GM23338 (cell line): ENCODE results near the gene NEK11. TPM values are rescaled to one million over a fixed set of nuclear protein-coding genes. Genes with fewer than 3 reads are reported as not detected.

Experiments
- ATAC-seq: fragments of 200-7000 bp; cut with Tn5 transposase; 3 replicates; pipeline ENCODE4 v1.9.1; 2020
- DNase-seq: peaks from one replicate; pipeline ENCODE4 v3.0.0-alpha.2; 2015; ENCODE audit warnings: low spot score
- H2AFZ ChIP-seq: fragments of 200-600 bp; sonication (generic); 2 replicates; pipeline ENCODE4 v1.8.0; 2016; ENCODE audit warnings: antibody characterized with exemption, mild to moderate bottlenecking, moderate library complexity
- H3F3A ChIP-seq: fragments of 200-600 bp; sonication (generic); replicated peaks from 2 replicates; pipeline ENCODE4 v1.8.0; 2017; ENCODE audit warnings: antibody characterized with exemption, mixed run types, low read depth
- H3K27ac ChIP-seq: fragments of 200-600 bp; sonication (generic); 2 replicates; pipeline ENCODE4 v1.6.1; 2016; ENCODE audit warnings: low read depth
- H3K27me3 ChIP-seq: fragments of 200-600 bp; sonication (generic); 2 replicates; pipeline ENCODE4 v1.8.0; 2016; ENCODE audit warnings: mild to moderate bottlenecking, mixed run types, moderate library complexity; ENCODE audit not compliant: insufficient read depth
- H3K36me3 ChIP-seq: fragments of 200-600 bp; sonication (generic); 2 replicates; pipeline ENCODE4 v1.8.0; 2016; ENCODE audit warnings: mild to moderate bottlenecking; ENCODE audit not compliant: insufficient read depth
- H3K4me1 ChIP-seq: fragments of 200-600 bp; sonication (generic); 2 replicates; pipeline ENCODE4 v1.8.0; 2016; ENCODE audit warnings: mild to moderate bottlenecking, moderate library complexity; ENCODE audit not compliant: insufficient read depth
- H3K4me2 ChIP-seq: fragments of 200-600 bp; sonication (generic); 2 replicates; pipeline ENCODE4 v1.7.1; 2017; ENCODE audit warnings: mixed run types
- H3K4me3 ChIP-seq: fragments of 200-600 bp; sonication (generic); 2 replicates; pipeline ENCODE4 v1.6.1; 2016; ENCODE audit warnings: mixed run types
- H3K79me2 ChIP-seq: fragments of 200-600 bp; sonication (generic); replicated peaks from 2 replicates; pipeline ENCODE4 v1.8.0; 2017; ENCODE audit warnings: mild to moderate bottlenecking; ENCODE audit not compliant: insufficient read depth
- H3K9me2 ChIP-seq: fragments of 200-600 bp; sonication (generic); 2 replicates; pipeline ENCODE4 v1.8.0; 2017; ENCODE audit not compliant: insufficient read depth
- H4K20me1 ChIP-seq: fragments of 200-600 bp; sonication (generic); replicated peaks from 2 replicates; pipeline ENCODE4 v1.8.0; 2017; ENCODE audit warnings: mild to moderate bottlenecking; ENCODE audit not compliant: insufficient read depth
- H3K27ac Mint-ChIP-seq: 2 replicates; pipeline ENCODE4 v1.8.0; 2020; ENCODE audit warnings: inconsistent platforms, mild to moderate bottlenecking, moderate library complexity, mixed read lengths
- H3K27me3 Mint-ChIP-seq: 3 replicates; pipeline ENCODE4 v1.8.0; 2022; ENCODE audit warnings: low read depth, mild to moderate bottlenecking, moderate library complexity, mixed read lengths, inconsistent platforms; ENCODE audit not compliant: insufficient read depth, poor library complexity
- H3K36me3 Mint-ChIP-seq: 3 replicates; pipeline ENCODE4 v1.8.0; 2021; ENCODE audit warnings: low read depth, mild to moderate bottlenecking, inconsistent platforms, moderate library complexity, mixed read lengths
- H3K4me1 Mint-ChIP-seq: 3 replicates; pipeline ENCODE4 v1.8.0; 2020; ENCODE audit warnings: mild to moderate bottlenecking, inconsistent platforms, mixed read lengths
- H3K4me3 Mint-ChIP-seq: 3 replicates; pipeline ENCODE4 v1.8.0; 2021; ENCODE audit warnings: moderate library complexity, mild to moderate bottlenecking, inconsistent platforms, mixed read lengths
- H3K9me3 Mint-ChIP-seq: 3 replicates; pipeline ENCODE4 v1.8.0; 2020; ENCODE audit warnings: moderate library complexity, mild to moderate bottlenecking, inconsistent platforms, mixed read lengths
- CREB1 ChIP-seq: fragments of 250-450 bp; sonication (Bioruptor Pico); IDR thresholded peaks from 2 replicates; pipeline ENCODE4 v1.5.0; 2020; ENCODE audit warnings: low read depth, mild to moderate bottlenecking, moderate library complexity
- CTCF ChIP-seq, 2 experiments: fragments of 200-600 bp in 1 of 2; sonication (generic) in 1 of 2; conservative IDR thresholded peaks; 2 replicates each; pipeline versions ENCODE4 v1.5.1 to v1.6.1; 2016 to 2017; ENCODE audit warnings: antibody characterized with exemption in 2 of 2, low read depth in 2 of 2, mild to moderate bottlenecking in 2 of 2, moderate library complexity in 1 of 2
- ETS1 ChIP-seq: IDR thresholded peaks from 2 replicates; pipeline ENCODE4 v1.6.1; 2016; ENCODE audit warnings: antibody characterized with exemption
- EZH2 ChIP-seq: fragments of 200-600 bp; sonication (generic); IDR thresholded peaks from one replicate; pipeline ENCODE4 v1.8.0; 2017; ENCODE audit warnings: antibody characterized with exemption, mild to moderate bottlenecking, low read depth; ENCODE audit not compliant: unreplicated experiment
- EZH2phosphoT487 ChIP-seq: fragments of 200-600 bp; sonication (generic); IDR thresholded peaks from one replicate; pipeline ENCODE4 v1.8.1; 2018; ENCODE audit warnings: antibody characterized with exemption; ENCODE audit not compliant: unreplicated experiment
- JUNB ChIP-seq: IDR thresholded peaks from one replicate; pipeline ENCODE4 v1.6.1; 2016; ENCODE audit warnings: antibody characterized with exemption; ENCODE audit not compliant: unreplicated experiment
- NANOG ChIP-seq: IDR thresholded peaks from 2 replicates; pipeline ENCODE4 v1.6.1; 2016; ENCODE audit warnings: antibody characterized with exemption, borderline replicate concordance
- POLR2AphosphoS5 ChIP-seq: IDR thresholded peaks from 2 replicates; pipeline ENCODE4 v1.6.1; 2016; ENCODE audit warnings: antibody characterized with exemption, low read depth
- REST ChIP-seq: IDR thresholded peaks from one replicate; pipeline ENCODE4 v1.6.1; 2018; ENCODE audit warnings: antibody characterized with exemption; ENCODE audit not compliant: unreplicated experiment
- STAT1 ChIP-seq: IDR thresholded peaks from one replicate; pipeline ENCODE4 v1.6.1; 2016; ENCODE audit warnings: antibody characterized with exemption; ENCODE audit not compliant: unreplicated experiment
- ZNF114 ChIP-seq: fragments of 250-450 bp; sonication (Bioruptor Pico); IDR thresholded peaks from 2 replicates; pipeline ENCODE4 v1.5.0; 2020; ENCODE audit warnings: mild to moderate bottlenecking, moderate library complexity
- ZNF331 ChIP-seq: fragments of 250-450 bp; sonication (Bioruptor Pico); IDR thresholded peaks from 2 replicates; pipeline ENCODE4 v1.5.0; 2020; ENCODE audit warnings: low read depth, mild to moderate bottlenecking, moderate library complexity
- ZNF462 ChIP-seq: fragments of 250-450 bp; sonication (Bioruptor Pico); IDR thresholded peaks from 2 replicates; pipeline ENCODE4 v1.5.0; 2020; ENCODE audit warnings: mild to moderate bottlenecking, moderate library complexity
- polyA plus RNA-seq: library from polyadenylated mRNA; unstranded; fragments of >200 nt; fragmentation: Nextera tagmentation; extraction: Ambion mirVana; gene quantifications from 2 replicates; pipeline ENCODE4 v1.2.1, GENCODE V29; 2016
- total RNA-seq: library from RNA; depleted of rRNA; stranded (reverse); fragments of >200 nt; shearing (Covaris generic); gene quantifications from 2 replicates; pipeline ENCODE4 v1.2.3, GENCODE V29; 2014

The NEK11 gene
- total and polyA plus RNA-seq, 2 experiments from 2014 or later = 0.80 to 1.1 TPM

- TF ChIP-seq ZNF462 (CRISPR knock-in tag) (no peak), EZH2phosphoT487 (no peak), ZNF114 (CRISPR knock-in tag) (no peak), POLR2AphosphoS5 (no peak), CREB1 (CRISPR knock-in tag) (no peak), JUNB (no peak)
These were observed 369.5 kb downstream of the NEK11 start (continued) for GRCh38 chr3:131396170-131396569.

- H3F3A ChIP-seq = no peaks in the 10 kb centered on the region
- peaks cover 2% of the 10 kb centered on the region; the same call in 1 of the 3 replicates for H3K4me1 Mint-ChIP-seq
- no peaks in the 10 kb centered on the region for H3K9me3 Mint-ChIP-seq
- no peaks in the 10 kb centered on the region for H3K79me2 ChIP-seq
- H4K20me1 ChIP-seq = no peaks in the 10 kb centered on the region
- no peak overlapping the region for H3K27ac Mint-ChIP-seq
- no peaks in the 10 kb centered on the region for H3K36me3 Mint-ChIP-seq
- no peak overlapping the region for H3K4me3 Mint-ChIP-seq
- peak; percentile 70 for ATAC-seq
- no peaks in the 10 kb centered on the region for H3K4me1 ChIP-seq
- no peaks in the 10 kb centered on the region for H3K36me3 ChIP-seq
- no peaks in the 10 kb centered on the region for H3K27me3 ChIP-seq
- no peak overlapping the region for H3K4me3 ChIP-seq
- no peaks in the 10 kb centered on the region for H3K9me2 ChIP-seq
- no peak overlapping the region for H3K27ac ChIP-seq
- peak; percentile 30 for DNase-seq
- H2AFZ ChIP-seq = no peak overlapping the region
- no peak overlapping the region for H3K4me2 ChIP-seq
- no peaks in the 10 kb centered on the region for H3K27me3 Mint-ChIP-seq
- TF ChIP-seq NANOG = no peak
- no peak for TF ChIP-seq EZH2
- TF ChIP-seq REST = no peak
- TF ChIP-seq STAT1 = no peak
- TF ChIP-seq ZNF114 (CRISPR knock-in tag) = no peak
- no peak for TF ChIP-seq JUNB
- TF ChIP-seq ZNF331 (CRISPR knock-in tag) = no peak
- TF ChIP-seq EZH2phosphoT487 = no peak
- TF ChIP-seq ETS1 = no peak
- TF ChIP-seq CTCF (conservative IDR thresholded peaks at IDR 0.05; ENCODE audit: low read depth in 2 of 2) = no peak
- no peak for TF ChIP-seq CREB1 (CRISPR knock-in tag)
These were observed 371.2 kb downstream of the NEK11 start for GRCh38 chr3:131397889-131398288.
